Measurements from ENCODE around the gene ITGAL. TPM values are rescaled to one million over a fixed set of nuclear protein-coding genes. Genes with fewer than 3 reads are reported as not detected.
A peak's percentile ranks its signal among the peaks of the same experiment; 100 is the strongest.
"Not testable (repeated sequence)": the region's sequence is repeated elsewhere in the genome, so short reads cannot be mapped to it uniquely, and the experiment has no call there.

ITGAL gene
- total RNA-seq, 4 donors from 2014 or later, result 0.56 to 4.6 (median 2.8) TPM

GRCh38 chr16:30446203-30446595, 26.3 kb upstream of the ITGAL start:
- H3K36me3 ChIP-seq, result peaks cover 0 to 3% of the 10 kb centered on the region in 2 donors
- H3K4me1 ChIP-seq, result peaks cover 11 to 16% of the 10 kb centered on the region in 2 donors
- TF ChIP-seq POLR2A (IDR thresholded peaks at IDR 0.05) (no peak), CTCF (IDR thresholded peaks at IDR 0.05) (no peak)
- H3K9me3 ChIP-seq, result no peaks in the 10 kb centered on the region
- no peaks in the 10 kb centered on the region for H3K27me3 ChIP-seq
- peak overlapping the region in 1 of 3 donors; percentile 73 for H3K4me3 ChIP-seq (replicated peaks in 1 of 3)
- H3K27ac ChIP-seq, result peak overlapping the region; percentile 38 to 85 (median 73)
- 78 to 82% methylated on average over 10 of the region's 10 CpGs for whole genome bisulfite sequencing, 2 donors
- intact Hi-C loops (cut with DNase I), result loop anchor here (10.0 kb wide), 1 partner anchor 159 kb away; no protein-coding TSS in a partner anchor
- DNase-seq, result no peak

DNA sequence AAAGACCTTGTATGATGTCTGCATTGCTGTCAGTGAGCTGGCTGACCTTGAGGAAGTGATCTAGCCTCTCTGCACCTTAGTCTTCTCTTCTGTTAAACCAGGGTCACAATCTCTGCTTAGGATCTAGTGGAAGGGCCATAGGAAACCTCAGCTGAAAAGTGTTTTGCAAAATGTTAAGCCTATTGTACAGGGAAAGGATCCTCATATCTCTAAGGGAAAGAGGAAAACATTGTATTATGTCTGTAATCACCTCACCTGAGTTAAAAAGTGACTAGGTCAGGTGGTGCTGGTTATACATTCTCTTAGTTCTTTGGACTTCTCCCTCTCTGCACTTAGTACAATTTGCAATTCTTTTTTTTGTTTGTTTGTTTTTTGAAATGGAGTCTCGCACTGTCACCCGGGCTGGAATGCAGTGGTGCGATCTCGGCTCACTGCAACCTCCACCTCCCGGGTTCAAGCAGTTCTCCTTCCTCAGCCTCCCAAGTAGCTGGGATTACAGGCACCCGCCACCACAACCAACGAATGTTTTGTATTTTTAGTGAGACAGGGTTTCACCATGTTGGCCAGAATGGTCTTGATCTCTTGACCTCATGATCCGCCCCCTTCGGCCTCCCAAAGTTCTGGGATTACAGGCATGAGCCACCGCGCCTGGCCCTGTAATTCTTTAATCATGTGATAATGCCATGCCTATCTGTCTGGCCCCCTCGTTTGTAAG, 24.9 kb upstream of the ITGAL start:
- 89 to 92% methylated on average over 12 of the region's 12 CpGs for WGBS, 2 donors
- peaks cover 0 to under 1% of the 10 kb centered on the region in 2 donors for H3K36me3 ChIP-seq
- no peak overlapping the region for H3K4me3 ChIP-seq (replicated peaks in 1 of 3)
- peaks cover 11 to 16% of the 10 kb centered on the region in 2 donors for H3K4me1 ChIP-seq
- H3K9me3 ChIP-seq, result no peaks in the 10 kb centered on the region
- intact Hi-C loops (cut with DNase I), result loop anchor here (10.0 kb wide), 1 partner anchor 157 kb away; no protein-coding TSS in a partner anchor
- H3K27me3 ChIP-seq, result no peaks in the 10 kb centered on the region
- no peak for TF ChIP-seq CTCF (IDR thresholded peaks at IDR 0.05)
- TF ChIP-seq POLR2A (IDR thresholded peaks at IDR 0.05), result no peak
- DNase-seq, result no peak
- H3K27ac ChIP-seq, result no peak overlapping the region

- no peak for DNase-seq
- Histone ChIP-seq H3K36me3 (no peaks in the 10 kb centered on the region), H3K27ac (no peak overlapping the region), H3K4me1 (peaks cover 9 to 15% of the 10 kb centered on the region in 2 donors), H3K4me3 (replicated peaks in 1 of 3) (no peak overlapping the region), H3K27me3 (no peaks in the 10 kb centered on the region), H3K9me3 (no peaks in the 10 kb centered on the region)
- intact Hi-C loops (cut with DNase I), result loop anchor here (10.0 kb wide), 1 partner anchor 156 kb away; no protein-coding TSS in a partner anchor
- TF ChIP-seq POLR2A (IDR thresholded peaks at IDR 0.05) (no peak), CTCF (IDR thresholded peaks at IDR 0.05) (no peak)
- WGBS, 2 donors, result 79 to 82% methylated on average over 3 of the region's 3 CpGs
These were observed 23.5 kb upstream of the ITGAL start for GRCh38 chr16:30449116-30449435.

- 77 to 79% methylated on average over 20 of the region's 20 CpGs for WGBS, 2 donors
- intact Hi-C loops (cut with DNase I); H3K27me3 ChIP-seq: not testable (repeated sequence)
These were observed 19.6 kb upstream of the ITGAL start for GRCh38 chr16:30452709-30453580.

GRCh38 chr16:30456302-30456701, 16.2 kb upstream of the ITGAL start:
- intact Hi-C loops (cut with DNase I), result no loop called here
- H3K9me3 ChIP-seq, result no peaks in the 10 kb centered on the region
- WGBS, 2 donors, result 82 to 86% methylated on average over 1 of the region's 1 CpG

More at GRCh38 chr16:30452709-30453580, 19.6 kb upstream of the ITGAL start:
- DNase-seq; H3K27ac ChIP-seq; H3K9me3 ChIP-seq; H3K4me1 ChIP-seq; H3K36me3 ChIP-seq; H3K4me3 ChIP-seq (replicated peaks in 1 of 3): not testable (repeated sequence)

More at GRCh38 chr16:30456302-30456701, 16.2 kb upstream of the ITGAL start:
- Histone ChIP-seq H3K27ac (no peak overlapping the region), H3K27me3 (no peaks in the 10 kb centered on the region), H3K4me1 (no peaks in the 10 kb centered on the region), H3K4me3 (replicated peaks in 1 of 3) (no peak overlapping the region), H3K36me3 (no peaks in the 10 kb centered on the region)
- no peak for DNase-seq
- TF ChIP-seq CTCF (IDR thresholded peaks at IDR 0.05) (no peak), POLR2A (IDR thresholded peaks at IDR 0.05) (no peak)
